GM10248 (cell line): ENCODE data around the gene STK10.
"Not testable (repeated sequence)": the region's sequence is repeated elsewhere in the genome, so short reads cannot be mapped to it uniquely, and the experiment has no call there.

Experiments
- CTCF ChIA-PET: fragments of 300-600 bp; sonication (Branson Sonifier 250); formaldehyde crosslinking; extraction: SDS; loops from one replicate; lab custom pipeline; 2021; ENCODE audit warnings: antibody characterized with exemption; lab: Yijun Ruan, JAX
- POLR2A ChIA-PET: fragments of 350-650 bp; sonication (Branson Sonifier 250); formaldehyde crosslinking; extraction: SDS; loops from one replicate; lab custom pipeline; 2020; ENCODE audit warnings: antibody characterized with exemption; lab: Yijun Ruan, JAX
- DNase-seq: peaks from one replicate; pipeline ENCODE4 v3.0.0; 2012; ENCODE audit errors: extremely low spot score
- CTCF ChIP-seq: IDR thresholded peaks from 2 replicates; pipeline ENCODE4 v1.5.1; 2012; ENCODE audit warnings: mild to moderate bottlenecking, low read depth; ENCODE audit errors: extremely low read depth, missing control alignments, control extremely low read depth

The STK10 gene

GRCh38 chr5:172156541-172156994, 31.5 kb downstream of the STK10 start:
- ChIA-PET POLR2A (interaction anchor here (0.6 to 1.0 kb wide), 3 partner anchors 18 to 60 kb away, joined by 3 to 5 read pairs (median 3); partner anchors contain the start of gene STK10), CTCF (interaction anchor here (0.7 to 1.5 kb wide), 4 partner anchors 12 to 127 kb away, joined by 3 to 5 read pairs (median 4); partner anchors contain the start of genes STK10 and UBTD2)
- DNase-seq = no peak
- TF ChIP-seq CTCF = no peak

- DNase-seq, POLR2A ChIA-PET: not testable (repeated sequence)
- CTCF ChIA-PET = interaction anchor here (0.9 to 1.5 kb wide), 4 partner anchors 8 to 128 kb away, joined by 3 to 4 read pairs (median 3); partner anchors contain the start of gene UBTD2
Observed at GRCh38 chr5:172155101-172155500, 32.9 kb downstream of the STK10 start.

GRCh38 chr5:172153695-172154094, 34.3 kb downstream of the STK10 start:
- ChIA-PET POLR2A (no interaction called here), CTCF (interaction anchor here (1.3 kb wide), 1 partner anchor 9 kb away, joined by 3 read pairs; no protein-coding TSS in a partner anchor)
- TF ChIP-seq CTCF = no peak
- no peak for DNase-seq

GRCh38 chr5:172151661-172152210, 36.3 kb downstream of the STK10 start:
- POLR2A ChIA-PET = no interaction called here
- TF ChIP-seq CTCF = no peak
- no peak for DNase-seq
- CTCF ChIA-PET = interaction anchor here (1.2 to 2.3 kb wide), 9 partner anchors 11 to 37 kb away, joined by 3 to 11 read pairs (median 5); partner anchors contain the start of gene STK10

- ChIA-PET POLR2A (interaction anchor here (1.1 kb wide), 1 partner anchor 24 kb away, joined by 4 read pairs; no protein-coding TSS in a partner anchor), CTCF (interaction anchor here (1.3 to 2.3 kb wide), 3 partner anchors 14 to 36 kb away, joined by 3 to 6 read pairs (median 5); no protein-coding TSS in a partner anchor)
- peak; percentile 68 for DNase-seq
- no peak for TF ChIP-seq CTCF
Observed at GRCh38 chr5:172150514-172151425, 37.3 kb downstream of the STK10 start.

GRCh38 chr5:172149481-172149880, 38.5 kb downstream of the STK10 start:
- POLR2A ChIA-PET, CTCF ChIA-PET, DNase-seq: not testable (repeated sequence)

- ChIA-PET POLR2A (no interaction called here), CTCF (no interaction called here)
- no peak for DNase-seq
- TF ChIP-seq CTCF = no peak
Observed at GRCh38 chr5:172149073-172149472, 39.0 kb downstream of the STK10 start.
